HG03432 (cell line): ENCODE results near the gene GAD1.
A peak's percentile ranks its signal among the peaks of the same experiment; 100 is the strongest.

Source experiments
- ATAC-seq: cut with Tn5 transposase; IDR thresholded peaks from one replicate; pipeline ENCODE4 v1.9.1; 2021; ENCODE audit warnings: mild to moderate bottlenecking, moderate library complexity; ENCODE audit not compliant: unreplicated experiment

GAD1 gene

DNA sequence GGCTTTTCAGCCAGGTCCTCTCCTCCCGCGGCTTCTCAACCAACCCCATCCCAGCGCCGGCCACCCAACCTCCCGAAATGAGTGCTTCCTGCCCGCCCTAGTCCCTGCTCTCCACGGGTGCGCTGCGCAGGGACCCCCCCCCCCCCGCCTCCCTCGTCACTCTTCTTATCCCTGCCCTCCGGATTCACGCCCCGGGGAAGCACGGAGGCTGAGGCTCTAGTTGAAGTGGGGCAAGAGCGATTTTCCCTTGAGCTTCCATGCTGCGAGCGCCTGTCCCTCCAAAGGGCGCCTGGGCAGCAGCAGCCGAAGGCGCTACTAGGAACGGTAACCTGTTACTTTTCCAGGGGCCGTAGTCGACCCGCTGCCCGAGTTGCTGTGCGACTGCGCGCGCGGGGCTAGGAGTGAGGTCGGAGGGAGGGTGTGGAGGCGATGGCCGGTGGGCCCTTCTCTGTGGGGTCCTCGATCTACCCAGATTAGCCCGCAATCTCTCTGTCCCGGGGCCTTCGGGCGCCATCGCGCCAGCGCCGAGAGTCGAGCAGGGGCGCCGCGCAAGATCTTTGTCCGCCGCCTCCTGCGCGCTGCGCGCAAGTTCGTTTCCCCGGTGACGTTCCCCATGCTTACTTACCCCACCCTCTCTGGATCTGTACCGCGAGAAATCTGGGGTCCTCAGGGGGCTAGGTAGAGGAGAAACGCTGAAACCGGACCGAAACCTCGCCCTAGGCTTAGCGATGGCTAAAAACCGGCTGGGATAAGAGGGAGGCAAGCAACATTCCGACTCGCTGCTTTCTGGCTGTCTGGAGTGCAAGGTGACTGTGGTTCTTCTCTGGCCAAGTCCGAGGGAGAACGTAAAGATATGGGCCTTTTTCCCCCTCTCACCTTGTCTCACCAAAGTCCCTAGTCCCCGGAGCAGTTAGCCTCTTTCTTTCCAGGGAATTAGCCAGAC, 677 bp downstream of the GAD1 start:
- no peak for ATAC-seq

DNA sequence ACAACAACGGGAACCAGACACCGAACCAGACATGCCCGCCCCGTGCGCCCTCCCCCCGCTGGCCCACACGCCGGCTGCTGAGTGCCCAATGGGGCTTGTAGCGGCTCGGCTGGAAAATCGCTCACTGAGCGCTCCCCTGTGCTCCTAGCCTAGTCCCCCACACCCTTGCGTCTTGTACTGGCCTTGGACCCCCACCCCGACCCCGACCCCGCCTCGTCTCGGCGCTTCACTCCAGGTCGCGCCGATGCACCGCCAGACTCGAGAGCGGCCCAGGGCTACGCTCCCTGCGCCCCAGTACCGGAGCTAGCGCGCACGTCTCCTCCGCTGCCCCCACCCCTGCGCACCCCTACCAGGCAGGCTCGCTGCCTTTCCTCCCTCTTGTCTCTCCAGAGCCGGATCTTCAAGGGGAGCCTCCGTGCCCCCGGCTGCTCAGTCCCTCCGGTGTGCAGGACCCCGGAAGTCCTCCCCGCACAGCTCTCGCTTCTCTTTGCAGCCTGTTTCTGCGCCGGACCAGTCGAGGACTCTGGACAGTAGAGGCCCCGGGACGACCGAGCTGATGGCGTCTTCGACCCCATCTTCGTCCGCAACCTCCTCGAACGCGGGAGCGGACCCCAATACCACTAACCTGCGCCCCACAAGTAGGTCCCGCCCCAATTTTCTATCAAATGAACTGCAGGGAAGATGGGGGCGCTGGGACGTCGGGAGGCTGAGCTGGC, 1.5 kb downstream of the GAD1 start:
- no peak for ATAC-seq

DNA sequence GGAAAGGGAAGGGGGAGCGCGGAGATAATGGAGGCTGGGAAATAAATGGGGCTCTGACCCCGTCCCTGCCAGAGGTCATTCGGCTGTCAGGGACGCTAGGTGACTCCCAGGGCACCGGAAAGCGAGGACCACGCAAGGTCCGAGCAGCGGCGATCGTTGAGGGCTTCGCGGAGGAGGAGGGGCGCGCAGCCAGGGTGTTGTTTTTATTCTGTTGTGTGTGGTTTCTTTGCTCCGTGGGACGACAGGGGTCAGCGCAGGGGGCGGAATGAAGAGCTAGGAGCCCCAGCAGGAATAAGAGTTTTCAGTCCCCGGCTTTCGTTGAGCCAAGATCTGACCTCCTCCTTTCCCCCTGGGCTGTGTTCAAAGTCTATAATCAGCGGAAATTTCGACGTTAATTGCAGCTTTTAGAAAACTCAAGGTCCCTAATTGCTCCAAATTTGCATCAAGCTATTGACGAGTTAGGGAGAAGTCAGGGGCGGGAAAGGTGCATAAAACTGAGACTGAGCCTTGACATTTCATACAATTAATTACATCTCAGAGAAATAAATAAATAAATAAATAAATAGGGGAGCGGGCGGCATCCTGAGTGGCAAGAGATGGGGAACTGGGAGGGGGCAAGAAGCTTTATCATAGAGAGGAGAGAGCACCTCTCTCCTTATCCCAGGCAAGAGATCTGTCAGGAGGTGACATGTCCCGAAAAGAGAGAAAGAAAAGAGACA, 2.2 kb downstream of the GAD1 start:
- ATAC-seq: no peak

DNA sequence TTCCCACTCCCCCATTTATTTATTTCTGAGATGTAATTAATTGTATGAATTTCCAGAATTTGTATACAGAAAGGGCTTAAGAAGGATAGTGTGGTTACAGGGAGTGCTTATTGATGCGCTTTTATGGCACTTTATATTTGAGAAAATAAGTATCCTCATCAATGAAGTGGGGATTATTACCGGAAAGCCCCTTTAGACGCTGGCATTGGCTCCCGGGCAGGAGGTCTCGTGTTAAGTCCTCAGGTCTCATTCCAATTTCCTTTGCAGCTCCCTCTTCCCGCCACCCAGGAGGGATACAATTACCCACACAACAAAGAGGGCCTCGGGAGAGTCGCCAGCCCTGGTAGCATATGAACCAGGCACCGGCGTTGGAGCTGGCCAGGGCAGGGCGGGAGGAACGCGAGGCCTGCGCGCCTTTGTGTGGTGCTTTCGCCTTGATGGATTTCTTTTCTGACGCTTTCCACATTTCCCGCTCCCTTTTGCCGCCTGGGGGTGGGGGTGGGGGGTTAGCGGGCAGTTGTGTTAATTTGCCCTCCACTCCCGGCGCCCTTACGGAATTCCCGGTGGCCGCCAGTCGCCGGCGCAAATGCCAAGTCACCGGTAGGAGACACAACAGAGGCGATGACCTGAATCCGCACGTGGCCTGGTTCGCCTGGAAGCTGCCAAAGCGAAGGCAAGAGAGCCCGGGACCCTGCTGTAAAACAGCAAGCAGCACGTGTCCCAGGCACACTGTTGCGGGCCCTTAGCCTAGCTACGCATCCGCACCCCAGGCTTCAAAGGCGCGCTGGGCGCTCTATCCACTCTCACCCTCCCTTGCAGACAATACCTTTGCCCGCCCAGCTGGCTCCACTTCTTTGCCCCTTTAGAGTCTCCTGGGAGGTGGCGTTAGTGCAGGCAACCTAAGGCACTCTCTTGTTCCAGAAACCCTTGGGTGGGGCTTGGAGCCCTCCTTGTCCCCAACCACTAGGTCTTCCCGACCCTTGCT, 3.3 kb downstream of the GAD1 start:
- no peak for ATAC-seq

DNA sequence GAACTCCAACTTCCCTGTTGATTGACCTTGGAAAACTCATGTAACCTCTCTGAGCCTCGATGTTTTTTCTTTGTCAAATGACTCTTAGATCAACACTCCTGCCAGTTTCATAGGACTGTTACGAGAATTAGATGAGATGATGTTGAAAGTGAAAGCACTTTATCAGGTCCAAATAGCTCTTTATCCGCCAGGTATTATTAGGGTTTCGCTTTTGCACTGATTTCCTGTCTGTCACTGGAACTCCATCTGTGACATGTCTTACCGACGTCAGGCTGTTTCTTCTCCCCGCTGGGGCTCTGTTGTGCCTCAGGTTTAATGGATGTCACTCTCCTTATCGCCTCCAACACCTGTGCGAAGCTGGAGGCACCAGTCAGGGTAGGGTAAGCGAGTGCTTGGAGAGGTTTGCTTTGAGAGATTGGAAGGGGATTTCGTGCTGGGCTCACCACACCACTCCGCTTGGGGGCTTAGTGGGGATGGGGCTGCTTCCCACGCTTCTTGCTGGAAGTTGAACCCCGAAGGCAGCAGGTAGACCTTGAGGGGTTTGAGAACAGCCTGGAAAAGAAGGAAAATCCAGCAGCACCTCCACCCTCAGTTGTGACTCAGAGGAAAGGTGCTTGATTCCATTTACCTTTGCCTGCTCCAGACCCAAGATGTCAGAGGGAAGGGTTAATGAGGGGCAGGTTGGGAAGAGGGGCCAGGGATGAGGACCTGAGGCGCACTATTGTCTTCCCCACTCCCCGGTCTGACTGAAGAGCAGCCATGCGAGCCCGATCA, 4.3 kb downstream of the GAD1 start:
- ATAC-seq: peak; percentile 54

DNA sequence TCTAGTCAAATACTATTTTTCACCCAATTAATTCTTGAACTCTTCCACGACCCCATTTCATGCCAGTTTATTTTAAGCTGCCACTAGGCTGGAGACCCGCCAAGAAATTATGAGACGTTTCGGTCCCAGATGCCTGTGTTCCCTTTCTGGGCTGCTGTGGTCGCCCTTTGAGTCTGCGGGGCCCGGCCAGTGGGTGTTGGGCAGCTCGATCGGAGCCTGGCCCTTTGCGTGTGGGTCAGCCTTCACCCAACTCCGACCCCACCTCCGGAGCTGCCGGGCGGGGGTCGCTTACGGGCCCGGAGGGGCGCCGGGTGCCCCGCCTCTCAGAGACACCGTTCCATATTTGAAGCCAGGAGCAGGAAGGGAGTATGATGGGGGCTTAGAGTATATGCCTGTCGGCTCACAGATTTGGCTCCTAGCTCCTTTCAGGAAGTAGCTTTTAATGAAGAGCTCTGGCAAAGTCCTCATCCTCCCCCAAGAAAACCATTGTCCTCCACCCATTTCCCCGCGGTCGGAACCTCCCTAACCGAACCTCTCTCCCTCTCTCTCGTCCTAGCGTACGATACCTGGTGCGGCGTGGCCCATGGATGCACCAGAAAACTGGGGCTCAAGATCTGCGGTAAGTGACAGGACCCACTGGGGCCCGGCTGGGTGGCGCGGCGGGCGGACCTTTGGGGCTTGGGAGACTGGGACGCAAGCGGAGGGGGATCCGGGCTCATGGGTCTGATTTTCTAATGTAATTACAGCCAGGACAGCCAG, 5.0 kb downstream of the GAD1 start:
- ATAC-seq: no peak

DNA sequence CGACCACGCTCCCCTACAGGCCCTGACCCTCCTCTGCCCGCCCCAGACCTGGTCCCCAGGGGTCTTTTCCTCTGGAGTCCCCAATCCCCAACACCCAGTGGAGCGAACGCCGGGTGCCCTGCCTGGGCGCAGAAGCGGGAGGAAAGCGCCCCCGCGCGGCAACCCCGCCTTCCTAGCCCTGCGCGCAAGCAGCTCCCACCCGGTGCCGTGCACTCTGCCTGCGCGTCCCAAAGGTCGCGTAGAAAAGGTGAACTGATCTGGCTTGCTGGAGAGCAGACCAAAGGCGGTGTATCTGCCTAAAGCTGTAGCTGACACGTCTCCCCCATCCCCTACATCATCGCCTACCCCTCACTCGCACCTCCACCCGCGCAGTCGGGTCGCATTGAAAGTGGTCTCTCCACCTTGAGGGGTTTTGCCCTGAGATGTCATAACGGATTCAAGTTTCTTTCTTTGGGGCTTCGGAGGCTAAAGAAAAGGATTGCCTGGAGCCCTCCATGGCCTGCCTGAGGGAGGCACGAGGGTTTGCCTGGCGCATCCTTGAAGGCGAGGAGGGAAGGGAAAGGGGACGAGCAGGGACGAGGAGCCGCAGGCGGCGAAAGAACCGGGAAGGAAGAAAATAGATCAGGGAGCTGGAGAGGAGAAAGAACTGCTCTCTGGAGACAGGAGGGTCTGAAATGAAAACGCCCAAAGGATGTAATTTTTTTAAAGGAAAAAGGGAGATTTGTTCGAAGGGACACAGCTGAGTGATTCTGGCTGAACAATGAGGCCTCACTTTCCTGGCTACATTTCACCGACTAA, 5.8 kb downstream of the GAD1 start:
- no peak for ATAC-seq

DNA sequence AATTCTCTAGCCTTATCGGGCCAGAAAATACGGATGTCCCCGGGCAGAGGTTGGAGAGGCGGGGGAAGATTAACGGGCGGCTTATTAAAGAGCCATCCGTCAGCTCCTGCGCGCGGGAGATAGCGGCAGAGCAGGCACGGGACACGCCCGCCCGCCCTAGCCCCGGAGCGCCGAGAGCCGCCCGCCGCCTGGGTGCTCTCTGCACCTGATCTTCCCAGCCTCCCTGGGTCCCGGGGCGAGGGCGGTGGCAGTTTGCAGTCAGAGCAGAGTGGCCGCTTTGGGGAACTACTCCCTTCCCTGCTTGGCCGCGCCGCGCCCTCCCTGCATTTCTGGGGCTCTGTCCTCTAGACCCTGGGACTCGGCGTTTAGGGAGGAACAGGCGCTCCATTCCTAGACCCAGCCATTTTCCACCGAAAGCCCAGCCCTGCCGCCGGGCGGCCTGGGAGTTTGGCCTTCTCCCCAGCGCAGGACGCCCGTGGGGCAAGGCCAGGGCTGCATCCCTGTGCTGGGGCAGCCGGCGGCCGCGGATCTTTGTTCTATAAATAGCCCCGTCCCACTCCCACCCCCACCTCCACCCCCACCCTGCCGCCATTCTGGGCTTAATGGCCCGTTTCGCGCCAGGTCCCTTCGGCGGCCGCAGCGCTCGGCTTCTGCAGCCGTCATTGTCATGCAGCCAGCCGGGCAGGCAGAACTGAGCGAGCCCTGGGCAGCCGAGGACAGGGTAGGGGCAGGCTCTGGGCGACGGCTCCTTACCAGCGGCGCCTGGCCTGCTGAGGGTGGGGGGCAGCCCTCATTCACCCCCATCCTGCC, 6.6 kb downstream of the GAD1 start:
- no peak for ATAC-seq

DNA sequence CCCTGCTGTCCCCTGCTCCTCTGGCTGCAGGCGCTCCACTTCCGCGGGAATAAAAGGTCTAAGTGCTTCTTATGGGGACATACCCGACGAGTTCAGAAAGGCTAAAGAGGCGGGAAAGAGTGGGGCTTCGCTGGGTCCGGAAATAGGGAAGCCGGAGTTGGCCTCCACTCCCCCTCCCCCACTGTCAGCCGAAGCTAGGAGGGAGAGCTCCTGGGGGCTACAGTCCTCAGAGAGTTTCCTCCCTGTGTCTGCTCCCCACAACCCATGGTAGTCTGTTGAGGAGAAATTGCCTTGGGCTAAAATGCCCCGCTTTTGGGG, 7.2 kb downstream of the GAD1 start:
- no peak for ATAC-seq

DNA sequence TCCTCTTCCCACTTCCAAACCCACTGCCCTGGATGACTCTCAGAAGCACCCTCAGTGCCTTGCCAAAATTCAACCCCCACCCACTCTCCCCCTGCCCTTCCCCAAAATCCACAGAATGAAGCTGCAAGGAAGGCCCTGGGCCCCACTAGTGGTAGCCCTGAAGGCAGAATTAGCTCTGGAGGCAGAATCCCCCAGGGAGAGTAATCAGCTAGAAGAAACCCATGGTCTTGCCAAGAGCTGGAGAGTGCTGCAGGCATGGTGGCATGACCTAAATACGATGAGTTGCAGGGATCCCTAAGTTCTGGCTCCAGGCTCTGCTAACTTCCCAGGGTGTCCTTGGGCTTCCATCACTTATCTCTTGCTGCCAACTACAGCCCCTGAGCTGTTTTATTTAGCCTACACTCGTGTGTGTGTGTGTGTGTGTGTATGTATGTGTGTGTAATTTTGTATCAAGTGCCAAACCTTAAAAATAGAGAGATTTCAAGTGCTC, 7.9 kb downstream of the GAD1 start:
- ATAC-seq: no peak

DNA sequence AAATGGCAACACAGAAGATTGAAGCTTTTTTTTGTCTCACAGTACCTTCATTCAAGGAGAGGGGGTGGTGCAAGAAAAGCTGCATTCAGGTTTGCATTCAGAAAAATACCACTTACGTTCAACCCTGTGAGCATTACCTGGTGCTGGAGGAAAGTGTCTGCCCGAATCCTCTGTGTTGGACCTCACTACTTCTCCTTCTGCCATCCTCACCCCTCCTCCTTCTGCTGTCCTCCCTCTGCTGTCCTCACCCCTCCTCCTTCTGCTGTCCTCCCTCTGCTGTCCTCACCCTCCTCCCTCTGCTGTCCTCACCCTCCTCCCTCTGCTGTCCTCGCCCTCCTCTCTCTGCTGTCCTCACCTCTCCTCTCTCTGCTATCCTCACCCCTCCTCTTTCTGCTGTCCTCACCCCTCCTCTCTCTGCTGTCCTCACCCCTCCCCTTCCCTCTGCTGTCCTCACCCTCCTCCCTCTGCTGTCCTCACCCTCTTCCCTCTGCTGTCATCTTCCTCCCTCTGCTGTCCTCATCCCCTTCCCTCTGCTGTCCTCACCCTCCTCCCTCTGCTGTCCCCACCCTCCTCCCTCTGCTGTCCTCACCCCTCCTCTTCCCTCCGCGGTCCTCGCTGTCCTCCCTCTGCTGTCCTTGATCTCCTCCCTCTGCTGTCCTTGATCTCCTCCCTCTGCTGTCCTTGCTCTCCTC, 11.3 kb downstream of the GAD1 start:
- no peak for ATAC-seq

DNA sequence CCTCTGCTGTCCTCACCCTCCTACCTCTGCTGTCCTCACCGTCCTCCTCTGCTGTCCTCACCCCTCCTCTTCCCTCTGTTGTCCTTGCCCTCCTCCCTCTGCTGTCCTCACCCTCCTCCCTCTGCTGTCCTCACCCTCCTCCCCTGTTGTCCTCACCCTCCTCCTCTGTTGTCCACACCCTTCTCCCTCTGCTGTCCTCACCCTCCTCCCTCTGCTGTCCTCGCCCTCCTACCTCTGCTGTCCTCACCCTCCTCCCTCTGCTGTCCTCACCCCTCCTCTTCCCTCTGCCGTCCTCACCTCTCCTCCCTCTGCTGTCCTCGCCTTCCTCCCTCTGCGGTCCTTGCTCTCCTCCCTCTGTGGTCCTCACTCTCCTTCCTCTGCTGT, 11.8 kb downstream of the GAD1 start:
- ATAC-seq: no peak

DNA sequence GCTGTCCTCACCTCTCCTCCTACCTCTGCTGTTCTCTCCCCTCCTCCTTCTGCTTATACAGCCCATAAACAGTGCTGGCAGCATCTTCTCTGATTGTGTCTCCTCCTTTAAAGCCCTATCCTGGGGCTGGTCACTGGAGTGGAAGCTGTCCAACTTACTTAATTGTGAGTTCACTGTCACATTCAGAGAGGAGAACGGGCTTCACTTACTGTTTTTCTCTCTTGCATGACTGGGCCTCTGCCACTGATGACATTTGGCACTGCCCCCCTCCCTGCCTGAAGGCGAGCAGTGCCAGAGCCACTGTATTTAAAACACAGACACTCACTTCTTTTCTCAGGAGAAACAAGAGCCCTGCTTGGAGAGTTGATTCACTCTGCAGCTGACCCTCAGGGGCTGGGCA, 12.3 kb downstream of the GAD1 start:
- ATAC-seq: no peak

DNA sequence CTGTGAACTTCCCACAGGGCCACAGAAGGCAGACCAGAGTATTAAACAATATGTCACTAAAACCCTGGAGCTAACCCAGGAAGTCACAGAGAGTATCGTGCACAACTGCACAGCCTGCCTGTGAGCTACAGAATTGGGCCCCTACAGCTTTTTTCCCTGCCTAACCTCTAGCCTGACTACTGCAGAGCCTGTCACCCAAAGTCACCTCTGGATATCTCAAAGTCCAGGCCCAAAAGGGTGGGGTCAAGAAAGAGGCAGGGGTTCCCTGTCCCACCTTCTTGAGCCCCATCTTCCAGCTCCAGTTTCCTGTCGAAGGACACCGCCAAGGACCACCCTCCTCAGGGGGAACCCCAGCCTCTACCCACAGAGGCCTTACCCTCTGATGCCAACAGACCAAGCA, 13.5 kb downstream of the GAD1 start:
- ATAC-seq: no peak

DNA sequence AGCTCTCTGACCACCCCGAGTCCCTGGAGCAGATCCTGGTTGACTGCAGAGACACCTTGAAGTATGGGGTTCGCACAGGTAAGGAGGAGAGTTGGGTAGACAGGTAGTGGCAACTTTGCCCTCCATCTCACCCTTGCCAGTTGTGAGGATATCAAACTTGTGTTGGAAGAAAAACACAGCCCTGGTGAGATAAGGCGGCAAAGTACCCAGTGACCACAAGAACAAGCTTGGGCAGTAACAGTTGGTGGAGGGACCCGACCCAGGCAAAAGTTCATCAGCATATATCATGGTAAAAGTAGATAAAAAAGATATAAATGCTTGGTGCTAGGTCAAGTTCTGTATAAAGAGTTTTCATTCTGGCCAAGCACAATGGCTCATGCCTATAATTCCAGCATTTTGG, 14.4 kb downstream of the GAD1 start:
- no peak for ATAC-seq

DNA sequence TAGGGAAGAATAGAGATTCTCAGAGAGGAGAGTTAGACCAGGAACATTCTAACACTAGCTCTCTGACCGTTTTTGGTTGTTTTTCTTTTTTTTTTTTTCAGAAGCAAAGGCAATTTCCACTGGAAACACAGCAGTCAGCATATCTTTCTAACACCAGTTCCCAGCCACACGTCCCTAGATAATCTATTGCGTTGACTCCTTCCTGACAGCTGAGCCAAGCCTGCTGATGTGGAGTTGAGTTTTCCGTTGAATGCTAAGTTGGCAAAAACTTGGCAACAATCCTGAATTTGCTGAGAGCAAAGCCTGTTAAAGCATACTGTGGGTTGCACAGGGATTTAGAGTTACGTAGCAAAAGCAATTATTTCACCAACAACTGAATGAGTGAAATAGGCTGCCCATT, 19.3 kb downstream of the GAD1 start:
- ATAC-seq: no peak

DNA sequence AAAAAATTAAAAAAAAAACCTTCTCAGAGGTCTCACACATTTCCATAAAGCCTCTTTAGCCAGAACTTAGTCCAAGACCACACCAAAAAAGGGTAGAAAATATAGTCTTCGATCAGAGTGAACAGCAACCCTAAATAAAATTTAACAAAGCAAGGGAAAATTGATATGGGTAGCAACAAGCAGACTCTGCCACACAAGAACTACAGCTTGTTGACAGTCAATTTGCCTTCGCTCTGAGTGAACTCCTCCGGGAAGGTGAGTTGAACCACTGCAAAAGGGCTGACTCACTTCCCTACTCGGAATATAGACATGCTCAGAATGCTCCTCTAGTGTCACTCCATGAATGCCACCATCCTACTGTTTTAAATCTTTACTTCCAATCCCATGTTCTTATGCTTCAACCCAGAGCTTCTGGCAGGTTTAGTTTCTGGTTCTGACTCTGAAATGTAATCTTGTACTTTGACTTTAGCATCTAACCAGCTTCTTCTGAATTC, 24.1 kb downstream of the GAD1 start:
- no peak for ATAC-seq
